Uterus (tissue), 2 donors: ENCODE results near the gene DBH.

ENCODE experiments used
- POLR2A ChIP-seq, 2 donors: fragments of 450-650 bp; IDR thresholded peaks; one replicate each; pipeline ENCODE4 v1.6.1; 2016; ENCODE audit warnings: antibody characterized with exemption in 2 of 2, mild to moderate bottlenecking in 1 of 2, moderate library complexity in 1 of 2
- TF ChIP-seq, protein P1 (sequence below), 4 experiments: fragments of 200-600 bp in 2 of 4; fragments of 450-650 bp in 2 of 4; sonication (generic) in 2 of 4; IDR thresholded peaks; one replicate each; pipeline ENCODE4 v1.5.1; 2016 to 2019; ENCODE audit warnings: antibody characterized with exemption in 4 of 4, mild to moderate bottlenecking in 2 of 4, moderate library complexity in 1 of 4

DNA sequence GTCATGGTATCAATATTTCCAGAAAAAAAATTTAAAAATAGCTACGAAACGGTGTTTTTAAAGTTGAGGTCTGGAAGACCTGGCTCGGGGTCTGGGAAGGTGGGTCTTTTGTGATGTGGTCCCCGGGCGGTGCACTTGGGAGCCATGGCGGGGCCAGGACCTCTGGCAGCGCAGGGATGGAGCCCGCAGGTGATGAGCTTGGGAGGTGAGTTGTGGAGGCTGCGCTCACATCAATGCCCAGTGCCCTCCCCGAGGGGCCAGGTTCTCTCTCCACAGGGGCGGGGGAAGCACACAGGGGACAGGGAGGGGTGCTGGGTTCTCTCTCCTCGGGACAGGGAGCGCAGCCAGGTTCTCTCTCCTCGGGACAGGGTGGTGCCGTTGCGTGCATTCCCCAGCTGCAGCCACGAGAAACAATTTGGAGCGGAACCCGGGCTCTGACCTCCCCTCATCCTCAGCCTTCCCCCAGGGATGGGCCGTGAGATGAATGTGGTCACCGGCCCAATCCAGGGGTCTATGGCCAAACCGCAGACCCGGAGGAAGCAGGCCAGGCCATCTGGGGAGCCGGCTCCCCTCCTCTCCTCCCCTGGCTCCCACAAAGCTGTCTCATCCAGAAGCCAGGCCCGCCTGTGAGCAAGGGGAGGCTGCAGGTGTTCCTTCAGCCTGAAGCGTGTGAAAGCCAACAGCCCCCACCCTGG lies 25.8 kb downstream of the DBH start:
- TF ChIP-seq, protein P1, sequence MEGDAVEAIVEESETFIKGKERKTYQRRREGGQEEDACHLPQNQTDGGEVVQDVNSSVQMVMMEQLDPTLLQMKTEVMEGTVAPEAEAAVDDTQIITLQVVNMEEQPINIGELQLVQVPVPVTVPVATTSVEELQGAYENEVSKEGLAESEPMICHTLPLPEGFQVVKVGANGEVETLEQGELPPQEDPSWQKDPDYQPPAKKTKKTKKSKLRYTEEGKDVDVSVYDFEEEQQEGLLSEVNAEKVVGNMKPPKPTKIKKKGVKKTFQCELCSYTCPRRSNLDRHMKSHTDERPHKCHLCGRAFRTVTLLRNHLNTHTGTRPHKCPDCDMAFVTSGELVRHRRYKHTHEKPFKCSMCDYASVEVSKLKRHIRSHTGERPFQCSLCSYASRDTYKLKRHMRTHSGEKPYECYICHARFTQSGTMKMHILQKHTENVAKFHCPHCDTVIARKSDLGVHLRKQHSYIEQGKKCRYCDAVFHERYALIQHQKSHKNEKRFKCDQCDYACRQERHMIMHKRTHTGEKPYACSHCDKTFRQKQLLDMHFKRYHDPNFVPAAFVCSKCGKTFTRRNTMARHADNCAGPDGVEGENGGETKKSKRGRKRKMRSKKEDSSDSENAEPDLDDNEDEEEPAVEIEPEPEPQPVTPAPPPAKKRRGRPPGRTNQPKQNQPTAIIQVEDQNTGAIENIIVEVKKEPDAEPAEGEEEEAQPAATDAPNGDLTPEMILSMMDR (IDR thresholded peaks at IDR 0.05) = no peak
- no peak for TF ChIP-seq POLR2A (IDR thresholded peaks at IDR 0.05)
